Liver (tissue), 9 donors: Measurements from ENCODE around the gene PAIP2. TPM values are rescaled to one million over a fixed set of nuclear protein-coding genes. Genes with fewer than 3 reads are reported as not detected.

Experiments used
- DNase-seq: peaks from one replicate; pipeline ENCODE4 v3.0.0-alpha.2; 2017; ENCODE audit warnings: low spot score
- H3K27ac ChIP-seq, 2 donors: one replicate each; pipeline ENCODE4 v1.7.0; 2013; ENCODE audit warnings: inconsistent platforms in 2 of 2, low read length in 2 of 2, control low read depth in 1 of 2, low read depth in 1 of 2, mild to moderate bottlenecking in 1 of 2
- H3K27me3 ChIP-seq, 4 donors: one replicate each; pipeline versions ENCODE4 v1.6.1 to v1.7.0; 2013; ENCODE audit warnings: low read length in 3 of 4, inconsistent platforms in 1 of 4, mild to moderate bottlenecking in 1 of 4, moderate library complexity in 1 of 4; ENCODE audit not compliant: control insufficient read depth in 4 of 4, insufficient read depth in 4 of 4
- H3K36me3 ChIP-seq, 4 donors: one replicate each; pipeline versions ENCODE4 v1.6.1 to v1.7.0; 2013; ENCODE audit warnings: low read length in 3 of 4, mild to moderate bottlenecking in 3 of 4, low read depth in 1 of 4, moderate library complexity in 1 of 4; ENCODE audit not compliant: control insufficient read depth in 4 of 4, insufficient read depth in 3 of 4
- H3K4me1 ChIP-seq, 4 donors: one replicate each; pipeline versions ENCODE4 v1.6.1 to v1.7.0; 2013; ENCODE audit warnings: low read length in 3 of 4, mild to moderate bottlenecking in 3 of 4, moderate library complexity in 1 of 4; ENCODE audit not compliant: control insufficient read depth in 4 of 4, insufficient read depth in 4 of 4
- H3K4me3 ChIP-seq, 3 donors: one replicate each; pipeline versions ENCODE4 v1.6.1 to v1.7.0; 2013; ENCODE audit warnings: low read length in 3 of 3, control low read depth in 1 of 3, low read depth in 1 of 3, mild to moderate bottlenecking in 1 of 3
- H3K9ac ChIP-seq, 2 donors: one replicate each; pipeline ENCODE4 v1.7.0; 2013; ENCODE audit warnings: low read length in 2 of 2, mild to moderate bottlenecking in 2 of 2, moderate library complexity in 2 of 2, control low read depth in 1 of 2, low read depth in 1 of 2
- H3K9me3 ChIP-seq, 4 donors: one replicate each; pipeline versions ENCODE4 v1.6.1 to v1.7.0; 2013; ENCODE audit warnings: low read length in 3 of 4; ENCODE audit not compliant: control insufficient read depth in 4 of 4
- FOXA1 ChIP-seq: IDR thresholded peaks from 2 replicates; pipeline ENCODE4 v1.6.1; 2016; ENCODE audit warnings: antibody characterized with exemption
- GABPA ChIP-seq, 2 donors: IDR thresholded peaks in 1 of 2; conservative IDR thresholded peaks in 1 of 2; 2 replicates each; pipeline ENCODE4 v1.6.1; 2016; ENCODE audit warnings: antibody characterized with exemption in 2 of 2, mild to moderate bottlenecking in 1 of 2, moderate library complexity in 1 of 2
- HNF4A ChIP-seq, 2 donors: conservative IDR thresholded peaks; 2 replicates each; pipeline ENCODE4 v1.6.1; 2016; ENCODE audit warnings: antibody characterized with exemption in 2 of 2, mild to moderate bottlenecking in 2 of 2
- HNF4G ChIP-seq: IDR thresholded peaks from 2 replicates; pipeline ENCODE4 v1.6.1; 2016; ENCODE audit warnings: antibody characterized with exemption
- JUND ChIP-seq, 2 donors: IDR thresholded peaks; 2 replicates each; pipeline ENCODE4 v1.6.1; 2016; ENCODE audit warnings: antibody characterized with exemption in 2 of 2
- NR2F2 ChIP-seq: IDR thresholded peaks from 2 replicates; pipeline ENCODE4 v1.6.1; 2016; ENCODE audit warnings: antibody characterized with exemption
- RAD21 ChIP-seq, 2 donors: IDR thresholded peaks; 2 replicates each; pipeline ENCODE4 v1.6.1; 2016; ENCODE audit warnings: antibody characterized with exemption in 2 of 2, mild to moderate bottlenecking in 2 of 2
- REST ChIP-seq: IDR thresholded peaks from 2 replicates; pipeline ENCODE4 v1.6.1; 2016; ENCODE audit warnings: antibody characterized with exemption, mild to moderate bottlenecking
- RXRA ChIP-seq, 2 donors: IDR thresholded peaks; 2 replicates each; pipeline ENCODE4 v1.6.1; 2017 to 2018; ENCODE audit warnings: antibody characterized with exemption in 2 of 2, mild to moderate bottlenecking in 1 of 2
- SP1 ChIP-seq: IDR thresholded peaks from 2 replicates; pipeline ENCODE4 v1.6.1; 2018; ENCODE audit warnings: antibody characterized with exemption, mild to moderate bottlenecking
- YY1 ChIP-seq: IDR thresholded peaks from 2 replicates; pipeline ENCODE4 v1.6.1; 2016; ENCODE audit warnings: antibody characterized with exemption, mild to moderate bottlenecking
- ZBTB33 ChIP-seq: IDR thresholded peaks from 2 replicates; pipeline ENCODE4 v1.6.1; 2016; ENCODE audit warnings: antibody characterized with exemption
- WGBS: extraction: QIAGEN DNeasy Blood & Tissue Kit; methylation state at CpG from one replicate; pipeline ENCODE4 v1.1.7; 2013; 5-methylcytosine and 5-hydroxymethylcytosine counted together
- polyA plus RNA-seq, 2 donors: library from polyadenylated mRNA; stranded (reverse) in 1 of 2; unstranded in 1 of 2; fragments of 200-250 nt in 1 of 2; fragments of >200 nt in 1 of 2; fragmentation: Nextera tagmentation in 1 of 2; extraction: Ambion mirVana in 1 of 2; gene quantifications; one replicate each; pipeline versions ENCODE4 v1.2.1 to v1.2.3, GENCODE V29; 2013 to 2015
- total RNA-seq, 2 donors: library from RNA; depleted of rRNA; stranded (reverse); fragments of >200 nt; gene quantifications; one replicate each; pipeline ENCODE4 v1.2.3, GENCODE V29; 2014
- TF ChIP-seq, protein P1 (sequence below): IDR thresholded peaks from 2 replicates; pipeline ENCODE4 v1.6.1; 2016; ENCODE audit warnings: antibody characterized with exemption
- donor health status: healthy.
- donor health status: healthy.
- donor health status: healthy.
- donor health status: healthy.
- donor health status: healthy.

PAIP2 gene
- total and polyA plus RNA-seq, 4 donors, result 41.5 to 63.2 (median 45.1) TPM

DNA sequence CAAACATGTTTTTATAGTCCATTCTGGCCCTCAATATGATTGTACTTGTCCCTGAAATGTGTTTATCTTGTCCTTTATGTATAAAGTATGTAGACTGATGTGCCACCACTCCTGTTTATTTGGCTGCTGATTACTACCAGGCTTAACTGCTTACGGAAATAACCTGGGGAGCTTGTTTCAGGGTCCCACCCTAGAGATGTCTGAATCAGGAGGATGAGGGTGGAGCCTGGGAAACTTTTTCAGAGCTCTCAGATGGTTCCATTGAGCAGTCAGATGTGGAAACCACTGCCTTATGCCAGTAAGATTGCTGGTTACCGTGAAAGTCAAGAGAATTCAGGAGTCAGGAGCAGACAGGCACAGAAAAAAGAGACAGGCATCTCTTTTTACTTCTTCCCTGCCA is 22.3 kb downstream of the PAIP2 start:
- no peak overlapping the region for H3K27ac ChIP-seq
- WGBS, result 80% methylated on average over 2 of the region's 2 CpGs
- no peak overlapping the region for H3K9ac ChIP-seq
- H3K36me3 ChIP-seq, result peaks cover 16 to 40% (median 29%) of the 10 kb centered on the region in 4 donors
- no peaks in the 10 kb centered on the region for H3K4me1 ChIP-seq
- DNase-seq, result no peak
- TF ChIP-seq REST (no peak), ZBTB33 (no peak), RXRA (IDR thresholded peaks at IDR 0.05) (no peak)
- H3K4me3 ChIP-seq, result no peak overlapping the region
- H3K9me3 ChIP-seq, result no peaks in the 10 kb centered on the region
- no peaks in the 10 kb centered on the region for H3K27me3 ChIP-seq

GRCh38 chr5:139364466-139364865 is 22.8 kb downstream of the PAIP2 start:
- 60% methylated on average over 2 of the region's 2 CpGs for WGBS
- H3K4me3 ChIP-seq, result no peak overlapping the region
- H3K9me3 ChIP-seq, result no peaks in the 10 kb centered on the region
- H3K9ac ChIP-seq, result no peak overlapping the region
- H3K27ac ChIP-seq, result no peak overlapping the region
- no peaks in the 10 kb centered on the region for H3K27me3 ChIP-seq
- H3K4me1 ChIP-seq, result no peaks in the 10 kb centered on the region
- TF ChIP-seq SP1 (no peak), HNF4G (no peak), GABPA (IDR thresholded peaks at IDR 0.05 in 1 of 2, conservative IDR thresholded peaks at IDR 0.05 in 1 of 2) (no peak), JUND (IDR thresholded peaks at IDR 0.05) (no peak)
- DNase-seq, result no peak
- peaks cover 16 to 44% (median 30%) of the 10 kb centered on the region in 4 donors for H3K36me3 ChIP-seq

- Histone ChIP-seq H3K9ac (no peak overlapping the region), H3K4me3 (no peak overlapping the region), H3K27ac (no peak overlapping the region), H3K9me3 (no peaks in the 10 kb centered on the region), H3K4me1 (peaks cover 2 to 6% (median 5%) of the 10 kb centered on the region in 4 donors), H3K36me3 (peaks cover 17 to 53% (median 37%) of the 10 kb centered on the region in 4 donors), H3K27me3 (no peaks in the 10 kb centered on the region)
- TF ChIP-seq NR2F2 (no peak), GABPA (IDR thresholded peaks at IDR 0.05 in 1 of 2, conservative IDR thresholded peaks at IDR 0.05 in 1 of 2) (no peak), YY1 (no peak), HNF4G (no peak), HNF4A (conservative IDR thresholded peaks at IDR 0.05) (no peak), RAD21 (IDR thresholded peaks at IDR 0.05) (no peak), ZBTB33 (no peak), REST (no peak), FOXA1 (no peak), JUND (IDR thresholded peaks at IDR 0.05) (no peak), RXRA (IDR thresholded peaks at IDR 0.05) (no peak)
- TF ChIP-seq, protein P1, sequence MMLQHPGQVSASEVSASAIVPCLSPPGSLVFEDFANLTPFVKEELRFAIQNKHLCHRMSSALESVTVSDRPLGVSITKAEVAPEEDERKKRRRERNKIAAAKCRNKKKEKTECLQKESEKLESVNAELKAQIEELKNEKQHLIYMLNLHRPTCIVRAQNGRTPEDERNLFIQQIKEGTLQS, result no peak
- 75% methylated on average over 2 of the region's 2 CpGs for WGBS
- no peak for DNase-seq
These were observed 27.0 kb downstream of the PAIP2 start for GRCh38 chr5:139368613-139369012.
